Smooth muscle cell (in vitro differentiated cells): ENCODE data around the gene CHM. TPM values are rescaled to one million over a fixed set of nuclear protein-coding genes. Genes with fewer than 3 reads are reported as not detected.

Source experiments
- DNase-seq: peaks from one replicate; lab custom pipeline; 2025; ENCODE audit not compliant: unreplicated experiment; lab: John Stamatoyannopoulos, UW
- H2AFZ ChIP-seq: fragments of 200-600 bp; sonication (generic); 2 replicates; pipeline ENCODE4 v1.6.0; 2016; ENCODE audit warnings: antibody characterized with exemption, low read depth, mild to moderate bottlenecking
- H3F3A ChIP-seq: fragments of 200-600 bp; sonication (generic); 2 replicates; pipeline ENCODE4 v1.6.0; 2017; ENCODE audit warnings: antibody characterized with exemption, low read depth
- H3K27ac ChIP-seq: fragments of 200-600 bp; sonication (generic); 2 replicates; pipeline ENCODE4 v1.5.1; 2016; ENCODE audit warnings: low read depth, mild to moderate bottlenecking
- H3K27me3 ChIP-seq: fragments of 200-600 bp; sonication (generic); 2 replicates; pipeline ENCODE4 v1.6.1; 2016; ENCODE audit warnings: low read depth, mild to moderate bottlenecking
- H3K36me3 ChIP-seq: fragments of 200-600 bp; sonication (generic); 2 replicates; pipeline ENCODE4 v1.5.1; 2016; ENCODE audit warnings: low read depth
- H3K4me1 ChIP-seq: fragments of 200-600 bp; sonication (generic); 2 replicates; pipeline ENCODE4 v1.5.1; 2016; ENCODE audit warnings: low read depth
- H3K4me2 ChIP-seq: fragments of 200-600 bp; sonication (generic); 2 replicates; pipeline ENCODE4 v1.6.0; 2016; ENCODE audit warnings: mild to moderate bottlenecking
- H3K4me3 ChIP-seq: fragments of 200-600 bp; sonication (generic); 2 replicates; pipeline ENCODE4 v1.5.1; 2016; ENCODE audit warnings: mild to moderate bottlenecking
- H3K79me2 ChIP-seq: fragments of 200-600 bp; sonication (generic); 2 replicates; pipeline ENCODE4 v1.6.0; 2016; ENCODE audit warnings: low read depth, mild to moderate bottlenecking
- H3K9ac ChIP-seq: fragments of 200-600 bp; sonication (generic); 2 replicates; pipeline ENCODE4 v1.6.0; 2016; ENCODE audit warnings: low read depth
- H3K9me3 ChIP-seq: fragments of 200-600 bp; sonication (generic); replicated peaks from 2 replicates; pipeline ENCODE4 v1.5.1; 2016; ENCODE audit warnings: low read depth
- H4K20me1 ChIP-seq: fragments of 200-600 bp; sonication (generic); 2 replicates; pipeline ENCODE4 v1.6.0; 2016; ENCODE audit warnings: low read depth
- CTCF ChIP-seq: fragments of 200-600 bp; sonication (generic); IDR thresholded peaks from 2 replicates; pipeline ENCODE4 v1.5.1; 2017; ENCODE audit warnings: borderline replicate concordance, mild to moderate bottlenecking, antibody characterized with exemption; ENCODE audit not compliant: insufficient read depth, poor library complexity, severe bottlenecking
- WGBS: methylation state at CpG from one replicate; pipeline ENCODE4 v1.1.7; 2016; ENCODE audit warnings: low lambda C conversion rate; 5-methylcytosine and 5-hydroxymethylcytosine counted together
- polyA plus RNA-seq: library from polyadenylated mRNA; unstranded; fragments of >200 nt; fragmentation: Nextera tagmentation; extraction: Ambion mirVana; gene quantifications from 2 replicates; pipeline ENCODE4 v1.2.1, GENCODE V29; 2016
- total RNA-seq: library from RNA; depleted of rRNA; stranded (reverse); fragments of >200 nt; gene quantifications from 2 replicates; pipeline ENCODE4 v1.2.3, GENCODE V29; 2014

The CHM gene
- total RNA-seq (28.6 TPM in 2 replicates), polyA plus RNA-seq (9.3 and 9.5 TPM in 2 replicates)

DNA sequence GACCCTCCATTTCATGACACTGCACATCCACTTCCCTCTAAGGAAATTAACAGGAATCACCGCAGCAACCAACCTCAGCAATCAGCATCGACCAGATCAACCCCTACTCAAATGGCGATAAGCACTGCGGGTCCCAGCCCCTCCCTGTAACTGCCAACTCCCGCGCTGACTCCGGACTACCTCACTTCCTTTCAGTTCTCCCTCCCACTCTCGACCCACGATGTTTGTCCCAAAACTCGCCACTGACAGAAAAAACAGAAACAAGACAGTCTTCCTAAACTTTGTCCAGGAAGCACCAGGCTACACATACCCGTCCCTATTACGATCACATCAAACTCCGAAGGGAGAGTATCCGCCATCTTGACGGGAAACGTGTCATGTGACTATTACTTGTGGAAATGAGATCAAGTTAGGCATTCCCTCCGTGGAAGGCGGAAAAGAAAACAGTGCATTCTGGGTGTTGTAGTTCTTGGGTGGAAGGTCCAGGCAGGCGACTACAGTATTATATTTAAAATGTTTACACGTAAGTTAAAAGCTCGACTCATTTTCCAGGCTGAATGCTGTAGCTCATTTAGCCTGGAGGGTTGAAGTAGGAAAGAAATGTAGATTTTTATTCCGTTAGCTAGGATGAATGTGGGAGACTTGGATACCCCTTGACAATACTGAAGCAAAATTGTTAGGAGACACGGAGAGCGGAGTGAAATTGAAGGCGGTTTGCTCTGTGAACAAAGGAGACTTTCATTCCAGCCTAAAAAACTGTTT lies at the start of gene CHM:
CHM (minus strand) TSS at position 385 of the 762 bp plus-strand sequence; CDS start at position 359, 26 bp downstream.
- 38% methylated on average over 25 of the region's 25 CpGs for WGBS
- TF ChIP-seq CTCF: no peak
- H3K4me1 ChIP-seq: no peaks in the 10 kb centered on the region

DNA sequence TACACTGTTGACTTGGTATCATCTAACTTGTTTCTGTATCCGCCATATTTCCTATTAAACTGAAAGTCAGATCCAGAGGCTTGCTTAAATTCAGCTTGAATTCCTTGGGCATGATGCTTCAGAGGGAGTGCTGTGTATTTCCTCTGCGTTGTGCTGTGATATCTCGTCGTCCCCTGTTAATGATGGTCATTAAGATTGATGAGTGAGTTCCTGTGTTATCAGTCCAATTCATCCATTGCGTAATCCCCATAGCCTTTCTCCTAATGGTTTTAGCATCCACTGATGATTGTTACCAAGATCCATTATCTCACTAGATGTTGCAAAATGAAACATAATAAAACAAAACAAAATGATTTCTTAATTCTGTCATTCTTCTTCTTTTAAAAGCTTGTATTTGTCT lies 31.3 kb upstream of the CHM start:
- Histone ChIP-seq H3K9ac (no peak overlapping the region), H3K27ac (no peak overlapping the region)
- DNase-seq: no peak

More for the DNA sequence above, at the start of gene CHM:
- H3K27me3 ChIP-seq: no peaks in the 10 kb centered on the region
- peak within 1 kb of the TSS; percentile 89 for H3K27ac ChIP-seq
- peak within 1 kb of the TSS; percentile 91 for H2AFZ ChIP-seq
- H3K4me2 ChIP-seq: peak within 1 kb of the TSS; percentile 88
- peak within 1 kb of the TSS; percentile 90 for H3K9ac ChIP-seq
- no peaks in the 10 kb centered on the region for H3F3A ChIP-seq
- DNase-seq: no peak
- no peaks in the 10 kb centered on the region for H4K20me1 ChIP-seq
- peak within 1 kb of the TSS; percentile 76 for H3K4me3 ChIP-seq
- peaks cover 34% of the 10 kb centered on the region for H3K79me2 ChIP-seq
- H3K36me3 ChIP-seq: no peaks in the 10 kb centered on the region
- no peaks in the 10 kb centered on the region for H3K9me3 ChIP-seq

DNA sequence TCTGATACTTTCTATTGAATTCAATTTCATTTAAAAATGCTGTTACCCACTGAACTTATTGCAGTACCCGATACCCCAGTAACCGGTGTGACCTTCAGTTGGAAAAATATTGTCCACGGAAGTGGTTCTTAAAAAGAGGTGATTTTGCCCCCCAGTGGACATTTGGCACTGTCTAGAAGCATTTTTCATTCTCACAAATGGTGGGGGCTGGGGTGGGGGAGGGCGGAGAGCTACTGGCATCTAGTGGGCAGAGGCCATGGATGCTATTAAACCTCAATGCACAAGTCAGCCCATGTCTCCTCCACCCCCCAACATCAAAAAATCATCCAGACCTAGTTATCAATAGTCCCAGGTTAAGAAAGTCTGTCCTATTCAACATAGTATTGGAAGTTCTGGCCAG lies 19.6 kb upstream of the CHM start:
- WGBS: 73% methylated on average over 4 of the region's 4 CpGs
- no peak for DNase-seq
- Histone ChIP-seq H3K79me2 (no peaks in the 10 kb centered on the region), H3K4me3 (no peak overlapping the region), H3F3A (no peaks in the 10 kb centered on the region), H3K9ac (no peak overlapping the region), H3K27me3 (no peaks in the 10 kb centered on the region), H3K36me3 (no peaks in the 10 kb centered on the region), H3K27ac (no peak overlapping the region), H3K9me3 (peaks cover 8% of the 10 kb centered on the region), H3K4me2 (no peak overlapping the region), H3K4me1 (no peaks in the 10 kb centered on the region), H4K20me1 (no peaks in the 10 kb centered on the region), H2AFZ (no peak overlapping the region)
- no peak for TF ChIP-seq CTCF

More for the DNA sequence above, 31.3 kb upstream of the CHM start:
- Histone ChIP-seq H2AFZ (no peak overlapping the region), H3K9me3 (no peaks in the 10 kb centered on the region), H3K4me3 (no peak overlapping the region), H3K4me1 (no peaks in the 10 kb centered on the region), H3K79me2 (no peaks in the 10 kb centered on the region), H3K4me2 (no peak overlapping the region), H3K36me3 (no peaks in the 10 kb centered on the region), H3K27me3 (no peaks in the 10 kb centered on the region), H3F3A (no peaks in the 10 kb centered on the region), H4K20me1 (no peaks in the 10 kb centered on the region)
- 47% methylated on average over 5 of the region's 5 CpGs for WGBS
- TF ChIP-seq CTCF: no peak

GRCh38 chrX:86061407-86061806 lies 14.0 kb upstream of the CHM start:
- Histone ChIP-seq H3K27ac (no peak overlapping the region), H2AFZ (no peak overlapping the region), H4K20me1 (no peaks in the 10 kb centered on the region), H3K4me1 (no peaks in the 10 kb centered on the region), H3K36me3 (no peaks in the 10 kb centered on the region), H3K9me3 (peaks cover 4% of the 10 kb centered on the region), H3K4me3 (no peak overlapping the region), H3K27me3 (no peaks in the 10 kb centered on the region), H3K79me2 (no peaks in the 10 kb centered on the region), H3K4me2 (no peak overlapping the region), H3F3A (no peaks in the 10 kb centered on the region), H3K9ac (no peak overlapping the region)
- WGBS: 76% methylated on average over 3 of the region's 3 CpGs
- TF ChIP-seq CTCF: no peak
- DNase-seq: no peak
